Thoracic aorta (tissue), 2 donors: ENCODE data around the gene SDR42E2. TPM values are rescaled to one million over a fixed set of nuclear protein-coding genes. Genes with fewer than 3 reads are reported as not detected.
"Not testable (repeated sequence)": the region's sequence is repeated elsewhere in the genome, so short reads cannot be mapped to it uniquely, and the experiment has no call there.

Source experiments
- ATAC-seq: fragments of 150-250 bp; one replicate; pipeline ENCODE4 v1.8.0; 2017; ENCODE audit warnings: low read depth; ENCODE audit not compliant: insufficient number of reproducible peaks, low FRiP score
- DNase-seq: peaks from one replicate; pipeline ENCODE4 v3.0.0-alpha.2; 2020; ENCODE audit warnings: low spot score
- H3K27ac ChIP-seq, 2 donors: fragments of 200-600 bp; sonication (generic); 1 replicate in 1 of 2; 2 replicates in 1 of 2; pipeline ENCODE4 v1.5.1; 2016; ENCODE audit warnings: mild to moderate bottlenecking in 2 of 2, moderate library complexity in 2 of 2
- H3K27me3 ChIP-seq: fragments of 200-600 bp; sonication (generic); replicated peaks from 2 replicates; pipeline ENCODE4 v1.6.0; 2016; ENCODE audit warnings: mild to moderate bottlenecking; ENCODE audit not compliant: insufficient read depth
- H3K36me3 ChIP-seq: fragments of 200-600 bp; sonication (generic); one replicate; pipeline ENCODE4 v1.5.1; 2016
- H3K4me1 ChIP-seq, 2 donors: fragments of 200-600 bp; sonication (generic); 1 replicate in 1 of 2; 2 replicates in 1 of 2; pipeline versions ENCODE4 v1.5.1 to v1.6.0; 2016; ENCODE audit warnings: low read depth in 2 of 2, mild to moderate bottlenecking in 1 of 2; ENCODE audit not compliant: control insufficient read depth in 1 of 2
- H3K4me3 ChIP-seq: fragments of 200-600 bp; sonication (generic); 2 replicates; pipeline ENCODE4 v1.5.1; 2016; ENCODE audit warnings: mild to moderate bottlenecking
- H3K9me3 ChIP-seq: fragments of 200-600 bp; sonication (generic); 2 replicates; pipeline ENCODE4 v1.5.1; 2016
- total RNA-seq, 2 donors: library from RNA; depleted of rRNA; stranded (reverse); fragments of >200 nt; gene quantifications; one replicate each; pipeline versions ENCODE4 v1.1.0 to v1.2.3, GENCODE V29; 2016
- TF ChIP-seq, protein P1 (sequence below): fragments of 200-600 bp; sonication (generic); IDR thresholded peaks from one replicate; pipeline ENCODE4 v1.5.1; 2019; ENCODE audit warnings: antibody characterized with exemption

The SDR42E2 gene
- total RNA-seq, 2 donors from 2014 or later = not detected

DNA sequence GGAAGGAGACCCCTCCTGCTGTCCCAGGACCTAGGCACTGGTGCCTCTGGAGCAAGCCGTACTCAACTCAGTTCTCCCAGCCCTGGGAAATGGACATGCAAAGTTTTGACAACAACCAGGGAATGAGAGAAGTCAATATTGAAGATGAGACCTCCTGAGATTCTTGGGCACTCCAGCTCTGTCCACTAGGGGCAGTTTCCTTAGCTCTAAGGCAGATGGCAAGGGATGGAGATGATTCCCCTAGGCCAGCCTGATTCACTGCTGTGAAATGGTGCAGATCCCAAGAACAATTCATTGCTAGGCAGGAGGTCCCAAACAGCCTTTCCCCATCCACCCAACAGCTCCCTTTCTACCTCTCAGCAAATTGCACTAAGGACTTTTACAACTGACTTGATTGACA, 20.5 kb upstream of the SDR42E2 start:
- Histone ChIP-seq H3K27me3 (no peaks in the 10 kb centered on the region), H3K4me3 (no peak overlapping the region), H3K9me3 (no peaks in the 10 kb centered on the region), H3K27ac (no peak overlapping the region), H3K36me3 (no peaks in the 10 kb centered on the region), H3K4me1 (no peaks in the 10 kb centered on the region)
- ATAC-seq (no peak), DNase-seq (no peak)
- TF ChIP-seq, protein P1, sequence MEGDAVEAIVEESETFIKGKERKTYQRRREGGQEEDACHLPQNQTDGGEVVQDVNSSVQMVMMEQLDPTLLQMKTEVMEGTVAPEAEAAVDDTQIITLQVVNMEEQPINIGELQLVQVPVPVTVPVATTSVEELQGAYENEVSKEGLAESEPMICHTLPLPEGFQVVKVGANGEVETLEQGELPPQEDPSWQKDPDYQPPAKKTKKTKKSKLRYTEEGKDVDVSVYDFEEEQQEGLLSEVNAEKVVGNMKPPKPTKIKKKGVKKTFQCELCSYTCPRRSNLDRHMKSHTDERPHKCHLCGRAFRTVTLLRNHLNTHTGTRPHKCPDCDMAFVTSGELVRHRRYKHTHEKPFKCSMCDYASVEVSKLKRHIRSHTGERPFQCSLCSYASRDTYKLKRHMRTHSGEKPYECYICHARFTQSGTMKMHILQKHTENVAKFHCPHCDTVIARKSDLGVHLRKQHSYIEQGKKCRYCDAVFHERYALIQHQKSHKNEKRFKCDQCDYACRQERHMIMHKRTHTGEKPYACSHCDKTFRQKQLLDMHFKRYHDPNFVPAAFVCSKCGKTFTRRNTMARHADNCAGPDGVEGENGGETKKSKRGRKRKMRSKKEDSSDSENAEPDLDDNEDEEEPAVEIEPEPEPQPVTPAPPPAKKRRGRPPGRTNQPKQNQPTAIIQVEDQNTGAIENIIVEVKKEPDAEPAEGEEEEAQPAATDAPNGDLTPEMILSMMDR = no peak

DNA sequence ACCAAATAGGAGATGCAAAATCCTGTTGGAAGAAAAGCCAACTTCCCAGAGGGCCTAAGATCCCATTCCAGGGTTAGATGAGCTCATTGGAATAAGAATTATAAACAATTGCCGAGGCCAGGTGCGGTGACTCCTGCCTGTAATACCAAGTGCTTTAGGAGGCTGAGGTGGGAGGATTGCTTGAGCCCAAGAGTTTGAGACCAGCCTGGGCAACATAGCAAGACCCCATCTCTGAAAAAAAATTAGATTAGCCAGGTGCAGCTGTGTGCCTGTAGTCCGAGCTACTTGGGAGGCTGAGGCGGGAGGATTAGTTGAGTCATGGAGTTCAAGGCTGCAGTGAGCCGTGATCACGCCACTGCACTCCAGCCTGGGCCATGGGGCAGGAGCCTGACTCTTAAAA, 17.8 kb upstream of the SDR42E2 start:
- TF ChIP-seq, protein P1 = no peak
- no peaks in the 10 kb centered on the region for H3K4me1 ChIP-seq

DNA sequence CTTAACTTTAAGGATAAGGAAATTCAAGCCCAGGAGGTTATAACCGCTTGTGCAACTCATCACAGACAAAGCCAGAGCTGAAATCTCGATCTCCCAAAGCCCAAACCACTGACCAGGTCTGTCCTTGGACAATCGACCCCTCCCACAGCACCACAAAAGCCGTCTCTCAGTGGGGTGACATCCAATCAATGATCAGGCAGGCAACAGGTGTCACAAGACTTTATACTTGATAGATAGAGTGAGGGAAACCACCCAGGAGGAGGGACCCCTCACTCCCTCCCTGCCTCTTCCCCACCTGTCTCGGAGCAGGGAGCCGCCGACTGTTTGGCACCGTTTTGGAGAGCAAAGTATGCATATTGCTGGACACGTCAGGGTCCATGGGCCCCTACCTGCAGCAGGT, 14.5 kb upstream of the SDR42E2 start:
- Histone ChIP-seq H3K27ac (no peak overlapping the region), H3K9me3 (no peaks in the 10 kb centered on the region), H3K36me3 (no peaks in the 10 kb centered on the region), H3K4me1 (no peaks in the 10 kb centered on the region), H3K4me3 (no peak overlapping the region), H3K27me3 (no peaks in the 10 kb centered on the region)
- TF ChIP-seq, protein P1 = no peak
- DNase-seq (no peak), ATAC-seq (no peak)

More for the DNA sequence above, 17.8 kb upstream of the SDR42E2 start:
- H3K27ac ChIP-seq = no peak overlapping the region
- DNase-seq (no peak), ATAC-seq (no peak)
- no peaks in the 10 kb centered on the region for H3K36me3 ChIP-seq
- H3K4me3 ChIP-seq = no peak overlapping the region
- no peaks in the 10 kb centered on the region for H3K27me3 ChIP-seq
- H3K9me3 ChIP-seq = no peaks in the 10 kb centered on the region

DNA sequence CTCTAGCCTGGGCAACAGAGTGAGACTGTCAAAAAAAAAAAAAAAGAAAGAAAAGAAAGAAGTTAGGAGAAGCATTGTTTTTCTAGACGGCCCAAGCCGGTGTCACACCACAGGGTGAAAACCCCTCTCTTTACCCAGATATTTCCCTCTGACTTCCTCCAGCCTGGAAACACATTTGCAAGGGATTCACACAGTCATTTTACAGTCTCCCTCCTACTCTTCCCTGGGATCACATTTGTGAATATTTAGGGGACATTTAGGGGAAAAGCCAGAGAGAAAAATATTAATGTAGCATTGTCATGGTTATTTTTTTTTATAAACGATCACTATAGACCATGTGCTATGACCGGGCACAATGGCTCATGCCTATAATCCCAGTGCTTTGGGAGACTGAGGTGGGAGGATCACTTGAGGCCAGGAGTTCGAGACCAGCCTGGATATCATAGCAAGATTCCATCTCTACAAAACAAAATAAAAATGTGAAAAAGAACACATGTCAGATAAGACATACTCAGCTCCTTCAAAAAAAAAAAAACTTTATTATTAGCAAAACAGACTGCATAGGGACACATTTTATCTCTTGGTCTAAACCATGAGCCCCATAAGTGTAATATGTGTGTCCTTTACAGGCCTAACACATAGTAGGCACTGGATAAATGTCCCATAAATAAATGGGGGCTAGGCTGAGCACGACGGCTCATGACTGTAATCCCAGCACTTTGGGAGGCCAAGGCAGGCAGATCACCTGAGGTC, 10.9 kb upstream of the SDR42E2 start:
- Histone ChIP-seq H3K9me3 (no peaks in the 10 kb centered on the region), H3K36me3 (no peaks in the 10 kb centered on the region), H3K27me3 (no peaks in the 10 kb centered on the region), H3K4me3 (no peak overlapping the region), H3K4me1 (no peaks in the 10 kb centered on the region), H3K27ac (no peak overlapping the region)
- TF ChIP-seq, protein P1 = no peak
- ATAC-seq = no peak
- no peak for DNase-seq

DNA sequence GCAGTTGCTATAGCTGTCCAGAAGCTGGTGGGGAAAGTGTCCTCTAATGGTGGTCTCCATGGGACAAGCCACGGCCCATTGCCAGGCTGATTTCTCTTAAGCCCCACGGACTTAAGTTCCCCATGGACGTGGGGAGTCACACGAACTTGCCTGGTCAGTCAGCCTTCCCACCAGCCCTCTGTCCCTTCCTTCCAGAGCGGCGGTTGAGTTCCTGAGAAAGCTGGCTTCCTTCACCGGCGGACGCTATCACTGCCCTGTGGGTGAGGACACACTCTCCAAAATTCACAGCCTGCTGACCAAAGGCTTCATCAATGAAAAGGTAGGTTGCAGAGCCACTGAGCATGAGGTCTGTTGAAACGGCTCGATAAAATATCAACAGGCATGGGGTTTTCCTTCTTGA, 10.0 kb upstream of the SDR42E2 start:
- ATAC-seq = no peak
- H3K9me3 ChIP-seq = no peaks in the 10 kb centered on the region
- no peaks in the 10 kb centered on the region for H3K4me1 ChIP-seq
- no peak overlapping the region for H3K27ac ChIP-seq
- no peaks in the 10 kb centered on the region for H3K27me3 ChIP-seq
- no peak for DNase-seq
- H3K4me3 ChIP-seq = no peak overlapping the region
- H3K36me3 ChIP-seq = no peaks in the 10 kb centered on the region
- TF ChIP-seq, protein P1 = no peak

DNA sequence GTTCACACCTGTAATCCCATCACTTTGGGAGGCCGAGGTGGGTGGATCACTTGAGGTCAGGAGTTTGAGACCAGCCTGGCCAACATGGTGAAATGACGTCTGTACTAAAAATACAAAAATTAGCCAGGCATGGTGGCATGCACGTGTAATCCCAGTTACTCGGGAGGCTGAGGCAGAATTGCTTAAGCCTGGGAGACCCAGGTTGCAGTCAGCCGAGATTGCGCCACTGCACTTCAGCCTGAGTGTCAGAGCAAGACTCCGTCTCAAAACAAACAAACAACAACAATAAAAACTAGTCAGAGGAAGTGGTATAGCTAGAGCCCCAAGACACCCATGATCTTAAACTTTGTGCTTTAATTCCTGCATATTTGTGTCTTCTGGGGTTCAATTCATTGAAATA, 9.2 kb upstream of the SDR42E2 start:
- H3K36me3 ChIP-seq, H3K27ac ChIP-seq, H3K9me3 ChIP-seq, DNase-seq, H3K27me3 ChIP-seq, H3K4me1 ChIP-seq, ATAC-seq, H3K4me3 ChIP-seq: not testable (repeated sequence)
